Endodermal cell (in vitro differentiated cells): Measurements from ENCODE around the gene AVL9. TPM values are rescaled to one million over a fixed set of nuclear protein-coding genes. Genes with fewer than 3 reads are reported as not detected.
A peak's percentile ranks its signal among the peaks of the same experiment; 100 is the strongest.

Source experiments
- DNase-seq: peaks from one replicate; pipeline ENCODE4 v3.0.0-alpha.2; 2017
- H3K27ac ChIP-seq: 2 replicates; pipeline ENCODE4 v1.5.1; 2013; ENCODE audit warnings: mild to moderate bottlenecking, low read depth, low read length, moderate library complexity
- H3K27me3 ChIP-seq: 2 replicates; pipeline ENCODE4 v1.6.1; 2013; ENCODE audit warnings: mild to moderate bottlenecking, low read length, moderate library complexity; ENCODE audit not compliant: insufficient read depth, control insufficient read depth, poor library complexity, severe bottlenecking
- H3K36me3 ChIP-seq: 2 replicates; pipeline ENCODE4 v1.7.0; 2013; ENCODE audit warnings: mild to moderate bottlenecking, low read length, moderate library complexity; ENCODE audit not compliant: control insufficient read depth, insufficient read depth
- H3K4me1 ChIP-seq: one replicate; pipeline ENCODE4 v1.7.0; 2013; ENCODE audit warnings: low read length; ENCODE audit not compliant: control insufficient read depth, insufficient read depth
- H3K4me3 ChIP-seq: 2 replicates; pipeline ENCODE4 v1.5.1; 2013; ENCODE audit warnings: mild to moderate bottlenecking, low read length, moderate library complexity
- H3K9ac ChIP-seq: 2 replicates; pipeline ENCODE4 v1.6.1; 2013; ENCODE audit warnings: mild to moderate bottlenecking, low read length, moderate library complexity; ENCODE audit not compliant: poor library complexity, severe bottlenecking; ENCODE audit errors: extremely low read depth
- H3K9me3 ChIP-seq: 2 replicates; pipeline ENCODE4 v1.6.1; 2013; ENCODE audit warnings: mild to moderate bottlenecking, low read length, moderate library complexity; ENCODE audit not compliant: control insufficient read depth
- H3K27ac Mint-ChIP-seq: 2 replicates; pipeline ENCODE4 v1.8.0; 2020; ENCODE audit warnings: mixed read lengths
- H3K27me3 Mint-ChIP-seq: 2 replicates; pipeline ENCODE4 v1.8.0; 2021; ENCODE audit warnings: mild to moderate bottlenecking, mixed read lengths; ENCODE audit not compliant: insufficient read depth
- H3K36me3 Mint-ChIP-seq: 2 replicates; pipeline ENCODE4 v1.8.0; 2020; ENCODE audit warnings: low read depth, mixed read lengths
- H3K4me1 Mint-ChIP-seq: 2 replicates; pipeline ENCODE4 v1.8.0; 2020; ENCODE audit warnings: mixed read lengths
- H3K4me3 Mint-ChIP-seq: 2 replicates; pipeline ENCODE4 v1.8.0; 2020; ENCODE audit warnings: mild to moderate bottlenecking, moderate library complexity, mixed read lengths
- H3K9me3 Mint-ChIP-seq: 2 replicates; pipeline ENCODE4 v1.8.0; 2020; ENCODE audit warnings: mild to moderate bottlenecking, mixed read lengths
- CTCF ChIP-seq: fragments of 200-600 bp; sonication (generic); conservative IDR thresholded peaks from 2 replicates; pipeline ENCODE4 v1.5.0; 2021; ENCODE audit warnings: antibody characterized with exemption, mild to moderate bottlenecking
- WGBS, 2 experiments: methylation state at CpG; one replicate each; pipeline versions ENCODE4 v1.1.5 to v1.1.7; 2013; ENCODE audit warnings: missing lambda C conversion rate in 2 of 2, mixed read lengths in 1 of 2; ENCODE audit not compliant: insufficient coverage in 1 of 2, insufficient read length in 1 of 2; 5-methylcytosine and 5-hydroxymethylcytosine counted together
- long read RNA-seq, 4 experiments: library from polyadenylated mRNA in 2 of 4; library from RNA in 1 of 4; library from capped mRNA in 1 of 4; stranded (forward) in 3 of 4; unstranded in 1 of 4; transcript quantifications; one replicate each; pipeline ENCODE4 v2.0.0, GENCODE V29; 2020 to 2021; ENCODE audit warnings: inconsistent platforms in 1 of 4
- polyA plus RNA-seq, 2 experiments: library from polyadenylated mRNA; stranded (reverse); fragments of 50-300 nt; gene quantifications; one replicate each; pipeline ENCODE4 v1.2.3, GENCODE V29; 2013
- total RNA-seq, 2 donors: library from RNA; stranded (reverse); fragmentation: NEBNext Ultra II Directional in 1 of 2; extraction: Animal tissue kit (Norgen Biotek cat#: 25700) in 1 of 2; gene quantifications; 2 replicates in 1 of 2; 3 replicates in 1 of 2; pipeline ENCODE4 v1.2.1, GENCODE V29; 2021

The AVL9 gene
- 10 to 100 TPM; 44.0 to 54.5 TPM for total RNA-seq
- 28.2 TPM for polyA plus RNA-seq (2013, experiment 1 of 2)
- polyA plus RNA-seq (2013, experiment 2 of 2) = 20.6 TPM
- long read RNA-seq, experiment 1, full-length matches to known transcripts = 3 of 13 reads
- long read RNA-seq, experiment 1, partial matches to known transcripts = 0 of 13 reads
- long read RNA-seq, experiment 1, other reads (novel, unspliced or antisense) = 10 of 13 reads
- long read RNA-seq, experiment 2, full-length matches to known transcripts = 24 of 56 reads
- long read RNA-seq, experiment 2, partial matches to known transcripts = 5 of 56 reads
- long read RNA-seq, experiment 2, other reads (novel, unspliced or antisense) = 27 of 56 reads
- long read RNA-seq, experiment 3, full-length matches to known transcripts = 13 of 39 reads
- long read RNA-seq, experiment 3, partial matches to known transcripts = 3 of 39 reads
- long read RNA-seq, experiment 3, other reads (novel, unspliced or antisense) = 23 of 39 reads
- long read RNA-seq, experiment 4, full-length matches to known transcripts = 9 of 17 reads
- long read RNA-seq, experiment 4, partial matches to known transcripts = 2 of 17 reads
- long read RNA-seq, experiment 4, other reads (novel, unspliced or antisense) = 6 of 17 reads

DNA sequence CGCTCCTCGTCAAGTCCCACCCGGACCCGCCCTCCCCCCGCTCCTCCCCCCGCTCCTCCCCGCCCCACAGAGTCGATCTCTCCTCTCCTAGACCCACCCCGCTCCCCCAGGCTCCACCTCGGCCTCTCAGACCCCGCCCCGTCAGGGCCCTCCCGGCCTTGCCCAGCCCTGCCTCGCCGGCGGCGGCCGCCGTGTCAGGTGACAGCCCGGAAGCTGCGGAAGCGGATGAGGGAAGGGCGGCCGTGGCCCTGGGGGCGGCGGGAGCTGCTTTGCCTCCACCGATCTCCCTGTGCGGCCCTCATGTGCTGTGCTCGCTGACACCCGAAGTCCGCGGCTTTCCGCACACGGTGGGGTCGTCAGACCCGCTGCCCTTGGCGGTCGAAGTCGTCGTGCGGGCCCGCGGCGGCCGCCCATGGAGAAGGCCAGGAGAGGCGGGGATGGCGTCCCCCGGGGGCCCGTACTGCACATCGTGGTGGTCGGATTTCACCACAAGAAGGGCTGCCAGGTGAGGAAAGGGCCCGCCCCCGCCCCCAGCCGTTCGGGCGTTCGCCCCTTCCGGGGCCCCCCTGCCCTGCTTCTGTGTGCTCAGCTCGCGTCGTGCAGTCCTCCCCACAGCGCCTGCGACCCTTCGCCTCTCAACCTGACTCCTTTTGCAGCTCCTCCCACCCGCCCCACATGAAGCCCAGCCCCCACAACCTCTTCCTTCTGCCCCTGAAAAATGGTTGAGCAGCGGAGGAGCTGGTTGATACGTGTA is at the start of gene AVL9:
AVL9 (plus strand) TSS at position 192 of the 754 bp plus-strand sequence; CDS start at position 413, 221 bp downstream.
- H3K27ac ChIP-seq = peak within 1 kb of the TSS; percentile 88
- peaks cover 19% of the 10 kb centered on the region for H3K36me3 ChIP-seq
- Mint-ChIP-seq H3K27me3 (no peaks in the 10 kb centered on the region), H3K27ac (peak within 1 kb of the TSS; percentile 98), H3K4me3 (peak within 1 kb of the TSS; percentile 87), H3K9me3 (peaks cover 8% of the 10 kb centered on the region), H3K4me1 (peaks cover 8% of the 10 kb centered on the region), H3K36me3 (peaks cover 25% of the 10 kb centered on the region)
- H3K27me3 ChIP-seq = no peaks in the 10 kb centered on the region
- H3K4me3 ChIP-seq = peak within 1 kb of the TSS; percentile 99
- WGBS, 2 experiments = 0 to 1% methylated on average over 18 to 60 of the region's 67 CpGs
- peaks cover 4% of the 10 kb centered on the region for H3K4me1 ChIP-seq
- peaks cover 11% of the 10 kb centered on the region for H3K9me3 ChIP-seq
- DNase-seq = peak; percentile 99
- TF ChIP-seq CTCF = no peak
- H3K9ac ChIP-seq = peak within 1 kb of the TSS; percentile 89

GRCh38 chr7:32447218-32447617 is 48.1 kb upstream of the AVL9 start:
- Mint-ChIP-seq H3K4me3 (no peak overlapping the region), H3K27me3 (no peaks in the 10 kb centered on the region), H3K9me3 (peaks cover 9% of the 10 kb centered on the region), H3K4me1 (no peaks in the 10 kb centered on the region), H3K27ac (no peak overlapping the region), H3K36me3 (no peaks in the 10 kb centered on the region)
- no peak overlapping the region for H3K27ac ChIP-seq
- H3K4me3 ChIP-seq = no peak overlapping the region
- H3K9ac ChIP-seq = no peak overlapping the region
- DNase-seq = peak; percentile 54
- H3K4me1 ChIP-seq = no peaks in the 10 kb centered on the region
- no peaks in the 10 kb centered on the region for H3K36me3 ChIP-seq
- 69% methylated on average over 2 of the region's 2 CpGs; no CpG with 5 or more reads in 1 of the 2 experiments for WGBS, 2 experiments
- no peaks in the 10 kb centered on the region for H3K27me3 ChIP-seq
- TF ChIP-seq CTCF = no peak
- H3K9me3 ChIP-seq = no peaks in the 10 kb centered on the region

- Mint-ChIP-seq H3K4me3 (no peak overlapping the region), H3K36me3 (peaks cover 2% of the 10 kb centered on the region), H3K27me3 (no peaks in the 10 kb centered on the region), H3K27ac (no peak overlapping the region), H3K4me1 (no peaks in the 10 kb centered on the region), H3K9me3 (peaks cover 2% of the 10 kb centered on the region)
- WGBS, 2 experiments = 80 to 87% methylated on average over 7 to 8 of the region's 8 CpGs
- H3K27ac ChIP-seq = no peak overlapping the region
- no peak overlapping the region for H3K9ac ChIP-seq
- H3K27me3 ChIP-seq = no peaks in the 10 kb centered on the region
- no peak for TF ChIP-seq CTCF
- no peak overlapping the region for H3K4me3 ChIP-seq
- no peaks in the 10 kb centered on the region for H3K4me1 ChIP-seq
- H3K9me3 ChIP-seq = no peaks in the 10 kb centered on the region
- no peak for DNase-seq
- no peaks in the 10 kb centered on the region for H3K36me3 ChIP-seq
These were observed 41.8 kb upstream of the AVL9 start for GRCh38 chr7:32453341-32454011.
